SK-N-SH (cell line): ENCODE measurements around the gene CDCP2.

ENCODE experiments used
- FOXM1 ChIP-seq: IDR thresholded peaks from 2 replicates; pipeline ENCODE4 v1.4.0; 2012; ENCODE audit warnings: low read depth, mild to moderate bottlenecking
- POLR2AphosphoS5 ChIP-seq: IDR thresholded peaks from 2 replicates; pipeline ENCODE4 v1.6.1; 2012; ENCODE audit warnings: low read depth, low read length
- TAF1 ChIP-seq: IDR thresholded peaks from 2 replicates; pipeline ENCODE4 v1.6.1; 2012; ENCODE audit warnings: low read depth, mild to moderate bottlenecking, low read length, moderate library complexity, borderline replicate concordance
- TF ChIP-seq, protein P1 (sequence below): IDR thresholded peaks from 2 replicates; pipeline ENCODE4; 2012
- TF ChIP-seq, protein P2 (sequence below): fragments of 200-600 bp; sonication (generic); IDR thresholded peaks from 2 replicates; pipeline ENCODE4 v1.6.1; 2017; ENCODE audit warnings: antibody characterized with exemption, mild to moderate bottlenecking, moderate library complexity
- TF ChIP-seq, protein P3 (sequence below): IDR thresholded peaks from 2 replicates; pipeline ENCODE4 v1.4.0; 2012; ENCODE audit warnings: low read depth

DNA sequence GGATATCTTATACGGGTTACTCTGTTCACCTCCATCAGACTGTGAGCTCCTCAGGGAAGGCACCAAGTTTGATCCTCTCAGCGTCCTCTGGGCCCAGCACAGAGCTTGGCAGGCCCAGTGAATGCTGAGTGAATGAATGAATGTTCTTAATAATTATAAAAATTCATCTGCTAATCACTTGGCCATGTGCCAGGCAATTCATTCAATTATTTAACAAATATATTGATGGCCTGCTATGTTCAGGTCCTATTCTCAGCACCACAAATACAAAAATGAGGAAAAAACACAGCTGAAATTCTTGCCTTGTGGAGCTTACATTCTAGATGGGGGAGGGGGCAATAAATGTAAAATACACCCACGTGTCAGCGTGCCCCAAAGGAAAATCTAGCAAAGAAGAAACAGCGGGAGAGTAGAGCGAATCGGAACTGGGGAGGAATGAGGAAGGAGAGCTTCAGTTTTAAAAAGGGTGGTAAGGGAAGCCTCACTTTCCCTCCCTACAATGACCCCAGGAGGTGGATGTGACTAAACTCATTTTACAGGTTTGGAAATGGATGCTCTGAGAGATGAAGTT, 15.8 kb downstream of the CDCP2 start:
- TF ChIP-seq, protein P1, sequence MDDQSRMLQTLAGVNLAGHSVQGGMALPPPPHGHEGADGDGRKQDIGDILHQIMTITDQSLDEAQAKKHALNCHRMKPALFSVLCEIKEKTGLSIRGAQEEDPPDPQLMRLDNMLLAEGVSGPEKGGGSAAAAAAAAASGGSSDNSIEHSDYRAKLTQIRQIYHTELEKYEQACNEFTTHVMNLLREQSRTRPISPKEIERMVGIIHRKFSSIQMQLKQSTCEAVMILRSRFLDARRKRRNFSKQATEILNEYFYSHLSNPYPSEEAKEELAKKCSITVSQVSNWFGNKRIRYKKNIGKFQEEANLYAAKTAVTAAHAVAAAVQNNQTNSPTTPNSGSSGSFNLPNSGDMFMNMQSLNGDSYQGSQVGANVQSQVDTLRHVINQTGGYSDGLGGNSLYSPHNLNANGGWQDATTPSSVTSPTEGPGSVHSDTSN = no peak
- TF ChIP-seq FOXM1 (no peak), POLR2AphosphoS5 (no peak), TAF1 (no peak)
- TF ChIP-seq, protein P2, sequence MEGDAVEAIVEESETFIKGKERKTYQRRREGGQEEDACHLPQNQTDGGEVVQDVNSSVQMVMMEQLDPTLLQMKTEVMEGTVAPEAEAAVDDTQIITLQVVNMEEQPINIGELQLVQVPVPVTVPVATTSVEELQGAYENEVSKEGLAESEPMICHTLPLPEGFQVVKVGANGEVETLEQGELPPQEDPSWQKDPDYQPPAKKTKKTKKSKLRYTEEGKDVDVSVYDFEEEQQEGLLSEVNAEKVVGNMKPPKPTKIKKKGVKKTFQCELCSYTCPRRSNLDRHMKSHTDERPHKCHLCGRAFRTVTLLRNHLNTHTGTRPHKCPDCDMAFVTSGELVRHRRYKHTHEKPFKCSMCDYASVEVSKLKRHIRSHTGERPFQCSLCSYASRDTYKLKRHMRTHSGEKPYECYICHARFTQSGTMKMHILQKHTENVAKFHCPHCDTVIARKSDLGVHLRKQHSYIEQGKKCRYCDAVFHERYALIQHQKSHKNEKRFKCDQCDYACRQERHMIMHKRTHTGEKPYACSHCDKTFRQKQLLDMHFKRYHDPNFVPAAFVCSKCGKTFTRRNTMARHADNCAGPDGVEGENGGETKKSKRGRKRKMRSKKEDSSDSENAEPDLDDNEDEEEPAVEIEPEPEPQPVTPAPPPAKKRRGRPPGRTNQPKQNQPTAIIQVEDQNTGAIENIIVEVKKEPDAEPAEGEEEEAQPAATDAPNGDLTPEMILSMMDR = no peak
- TF ChIP-seq, protein P3, sequence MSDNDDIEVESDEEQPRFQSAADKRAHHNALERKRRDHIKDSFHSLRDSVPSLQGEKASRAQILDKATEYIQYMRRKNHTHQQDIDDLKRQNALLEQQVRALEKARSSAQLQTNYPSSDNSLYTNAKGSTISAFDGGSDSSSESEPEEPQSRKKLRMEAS = no peak
